Nephron progenitor cell (in vitro differentiated cells): Measurements from ENCODE around the gene BBS9.

Source experiments
- DNase-seq: peaks from one replicate; pipeline ENCODE4 v3.0.0; 2021
- H3K27ac Mint-ChIP-seq: 2 replicates; pipeline ENCODE4 v1.8.0; 2021; ENCODE audit warnings: mild to moderate bottlenecking, moderate library complexity, mixed read lengths
- H3K27me3 Mint-ChIP-seq: 2 replicates; pipeline ENCODE4 v1.8.0; 2021; ENCODE audit warnings: mild to moderate bottlenecking, low read depth, mixed read lengths; ENCODE audit not compliant: poor library complexity
- H3K36me3 Mint-ChIP-seq: 2 replicates; pipeline ENCODE4 v1.8.0; 2021; ENCODE audit warnings: low read depth, mixed read lengths
- H3K4me1 Mint-ChIP-seq: 2 replicates; pipeline ENCODE4 v1.8.0; 2021; ENCODE audit warnings: mixed read lengths
- H3K4me3 Mint-ChIP-seq: 2 replicates; pipeline ENCODE4 v1.8.0; 2021; ENCODE audit warnings: mild to moderate bottlenecking, moderate library complexity, mixed read lengths
- H3K9me3 Mint-ChIP-seq: 2 replicates; pipeline ENCODE4 v1.8.0; 2021; ENCODE audit warnings: mild to moderate bottlenecking, moderate library complexity, mixed read lengths
- TF ChIP-seq, protein P1 (sequence below): fragments of 200-600 bp; sonication (generic); IDR thresholded peaks from 2 replicates; pipeline ENCODE4 v1.5.0; 2021; ENCODE audit warnings: antibody characterized with exemption

BBS9 gene

DNA sequence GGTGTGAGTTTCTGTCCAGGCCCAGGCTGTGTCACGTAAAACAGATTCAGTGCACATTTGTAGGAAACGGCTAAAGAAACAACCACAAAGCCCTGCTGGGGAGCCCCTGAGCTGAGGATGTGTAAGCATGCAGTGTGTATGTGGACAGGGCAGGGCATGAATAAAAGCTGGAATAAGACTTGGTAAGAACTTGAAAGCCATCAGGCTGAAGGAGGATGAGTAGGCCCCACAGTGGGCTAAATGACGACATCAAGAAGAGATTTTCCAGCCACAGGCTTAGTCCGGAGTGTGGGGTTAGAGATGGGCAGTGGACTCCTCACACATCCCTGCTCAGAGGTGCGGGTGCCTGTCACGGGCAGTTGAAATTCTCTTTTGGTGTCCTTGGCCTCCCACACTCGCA, 505.2 kb downstream of the BBS9 start:
- H3K27me3 Mint-ChIP-seq = peaks cover 4% of the 10 kb centered on the region
- H3K4me3 Mint-ChIP-seq = no peak overlapping the region
- DNase-seq = no peak
- peaks cover 3% of the 10 kb centered on the region for H3K36me3 Mint-ChIP-seq
- no peaks in the 10 kb centered on the region for H3K9me3 Mint-ChIP-seq
- TF ChIP-seq, protein P1, sequence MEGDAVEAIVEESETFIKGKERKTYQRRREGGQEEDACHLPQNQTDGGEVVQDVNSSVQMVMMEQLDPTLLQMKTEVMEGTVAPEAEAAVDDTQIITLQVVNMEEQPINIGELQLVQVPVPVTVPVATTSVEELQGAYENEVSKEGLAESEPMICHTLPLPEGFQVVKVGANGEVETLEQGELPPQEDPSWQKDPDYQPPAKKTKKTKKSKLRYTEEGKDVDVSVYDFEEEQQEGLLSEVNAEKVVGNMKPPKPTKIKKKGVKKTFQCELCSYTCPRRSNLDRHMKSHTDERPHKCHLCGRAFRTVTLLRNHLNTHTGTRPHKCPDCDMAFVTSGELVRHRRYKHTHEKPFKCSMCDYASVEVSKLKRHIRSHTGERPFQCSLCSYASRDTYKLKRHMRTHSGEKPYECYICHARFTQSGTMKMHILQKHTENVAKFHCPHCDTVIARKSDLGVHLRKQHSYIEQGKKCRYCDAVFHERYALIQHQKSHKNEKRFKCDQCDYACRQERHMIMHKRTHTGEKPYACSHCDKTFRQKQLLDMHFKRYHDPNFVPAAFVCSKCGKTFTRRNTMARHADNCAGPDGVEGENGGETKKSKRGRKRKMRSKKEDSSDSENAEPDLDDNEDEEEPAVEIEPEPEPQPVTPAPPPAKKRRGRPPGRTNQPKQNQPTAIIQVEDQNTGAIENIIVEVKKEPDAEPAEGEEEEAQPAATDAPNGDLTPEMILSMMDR = no peak
- H3K27ac Mint-ChIP-seq = no peak overlapping the region
- H3K4me1 Mint-ChIP-seq = peaks cover 17% of the 10 kb centered on the region

DNA sequence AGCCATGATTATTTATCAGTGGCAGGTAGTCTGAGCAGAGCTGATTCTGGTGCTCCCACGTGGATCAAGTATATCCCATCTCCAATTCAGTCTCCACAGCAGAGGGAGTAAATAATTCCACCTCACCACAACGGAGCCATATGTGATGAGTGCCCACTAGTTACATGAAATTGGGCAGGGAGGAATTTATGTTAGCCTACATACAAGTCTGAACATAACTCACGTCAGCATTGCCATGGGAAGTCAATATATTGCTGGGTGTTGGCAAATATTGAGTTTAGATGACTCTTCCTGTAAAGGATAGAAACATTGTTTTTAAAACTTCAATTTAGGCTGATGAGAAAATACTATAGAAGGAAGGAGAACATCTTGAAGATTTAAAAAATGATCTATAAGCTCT, 507.0 kb downstream of the BBS9 start:
- Mint-ChIP-seq H3K4me3 (no peak overlapping the region), H3K27ac (no peak overlapping the region), H3K36me3 (peaks cover 3% of the 10 kb centered on the region), H3K4me1 (peaks cover 21% of the 10 kb centered on the region), H3K9me3 (no peaks in the 10 kb centered on the region), H3K27me3 (no peaks in the 10 kb centered on the region)
- TF ChIP-seq, protein P1 = no peak
- no peak for DNase-seq

DNA sequence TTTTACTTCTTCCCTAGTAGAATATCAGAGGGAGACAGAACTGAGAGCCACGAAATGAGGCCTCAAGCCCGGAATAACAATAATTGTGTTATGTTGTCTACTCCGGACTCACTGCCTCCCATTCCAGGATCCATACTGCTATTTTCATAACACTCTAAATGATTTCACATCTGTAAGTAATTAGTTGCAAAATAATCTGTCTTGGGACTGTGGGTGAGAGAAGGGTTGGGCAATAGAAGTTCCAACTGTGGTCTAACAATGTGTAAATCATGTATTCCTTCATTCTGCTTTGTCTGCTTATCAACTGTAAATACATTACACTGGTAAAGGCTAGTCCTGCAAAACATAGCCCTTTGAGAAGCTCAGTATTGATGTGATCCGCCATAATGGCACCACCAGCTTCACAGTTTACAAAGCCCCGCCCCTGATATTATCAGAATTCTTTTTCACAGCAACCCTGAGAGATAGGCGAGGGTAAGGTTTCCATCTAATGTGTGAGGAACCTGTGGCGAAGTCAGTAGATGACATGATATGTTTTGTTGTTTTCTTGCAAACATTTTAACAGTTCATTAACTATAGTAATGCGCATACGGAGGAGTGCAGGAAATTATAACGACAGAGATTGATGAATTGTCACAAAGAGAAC, 510.3 kb downstream of the BBS9 start:
- TF ChIP-seq, protein P1 = no peak
- H3K36me3 Mint-ChIP-seq = peaks cover 9% of the 10 kb centered on the region
- H3K4me1 Mint-ChIP-seq = peaks cover 46% of the 10 kb centered on the region
- H3K4me3 Mint-ChIP-seq = no peak overlapping the region
- no peaks in the 10 kb centered on the region for H3K9me3 Mint-ChIP-seq
- DNase-seq = no peak
- H3K27me3 Mint-ChIP-seq = no peaks in the 10 kb centered on the region
- H3K27ac Mint-ChIP-seq = peak overlapping the region; percentile 12

DNA sequence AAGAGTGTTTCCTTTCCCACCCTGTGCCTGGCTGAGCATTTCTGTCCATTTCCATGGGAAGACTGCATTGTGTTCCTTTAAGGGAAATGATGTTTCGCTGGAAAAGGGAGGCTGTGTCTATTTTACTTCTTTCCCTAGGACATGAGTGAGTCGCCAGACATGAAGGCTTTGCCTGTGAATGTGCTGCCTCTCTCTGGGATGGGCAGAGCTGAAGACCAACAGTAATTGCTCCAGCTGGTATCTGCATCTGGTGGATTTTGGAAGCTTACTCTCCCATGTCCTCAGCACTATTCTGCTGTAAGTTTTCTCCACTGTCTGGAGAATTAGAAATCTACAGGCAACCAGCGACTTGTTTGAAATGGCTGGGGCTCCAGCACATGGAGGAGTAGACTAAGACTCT, 511.4 kb downstream of the BBS9 start:
- no peaks in the 10 kb centered on the region for H3K9me3 Mint-ChIP-seq
- H3K36me3 Mint-ChIP-seq = peaks cover 9% of the 10 kb centered on the region
- peaks cover 53% of the 10 kb centered on the region for H3K4me1 Mint-ChIP-seq
- no peak for DNase-seq
- TF ChIP-seq, protein P1 = no peak
- no peaks in the 10 kb centered on the region for H3K27me3 Mint-ChIP-seq
- no peak overlapping the region for H3K4me3 Mint-ChIP-seq
- H3K27ac Mint-ChIP-seq = no peak overlapping the region

DNA sequence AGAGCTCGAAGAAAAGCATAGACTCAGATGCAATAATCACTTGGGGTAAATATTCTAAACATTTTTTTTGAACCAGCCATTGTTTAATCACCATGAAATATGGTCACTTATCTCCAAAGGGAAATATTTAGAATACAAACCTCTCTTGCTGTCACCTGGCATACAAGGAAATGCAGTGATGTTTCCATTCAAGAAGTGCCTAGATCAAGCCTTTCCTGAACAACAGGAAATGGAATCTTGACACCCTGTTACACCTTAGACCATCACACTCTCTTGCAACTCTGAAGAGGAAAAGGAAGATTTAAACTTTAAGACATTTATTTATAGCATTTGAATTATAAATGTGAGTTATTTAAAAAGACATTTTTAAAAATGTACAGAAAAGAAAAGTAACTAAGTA, 512.9 kb downstream of the BBS9 start:
- H3K27ac Mint-ChIP-seq = no peak overlapping the region
- no peak for DNase-seq

DNA sequence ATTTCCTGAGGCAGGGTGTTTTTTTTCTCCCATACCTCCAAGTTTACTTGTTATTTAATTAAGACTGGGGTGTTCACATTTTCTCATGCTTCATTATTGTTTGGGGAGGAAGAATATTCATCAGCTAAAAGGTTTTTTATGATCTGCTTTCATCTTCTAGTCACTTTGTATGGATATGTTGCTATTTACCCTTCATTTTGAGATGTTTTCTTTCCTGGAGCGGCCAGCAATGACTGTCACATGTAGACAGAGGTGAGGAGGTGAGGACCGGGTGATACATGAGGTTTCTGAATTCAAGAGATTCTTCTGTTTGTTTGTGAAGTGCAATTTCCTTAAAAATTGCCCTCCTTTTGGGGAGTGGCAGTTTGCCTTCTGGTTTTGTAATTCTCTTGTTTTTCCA, 514.2 kb downstream of the BBS9 start:
- Mint-ChIP-seq H3K27me3 (no peaks in the 10 kb centered on the region), H3K27ac (no peak overlapping the region)

More for the DNA sequence above, 512.9 kb downstream of the BBS9 start:
- H3K4me1 Mint-ChIP-seq = peaks cover 63% of the 10 kb centered on the region
- TF ChIP-seq, protein P1 = no peak
- no peak overlapping the region for H3K4me3 Mint-ChIP-seq
- no peaks in the 10 kb centered on the region for H3K9me3 Mint-ChIP-seq
- H3K27me3 Mint-ChIP-seq = no peaks in the 10 kb centered on the region
- H3K36me3 Mint-ChIP-seq = peaks cover 11% of the 10 kb centered on the region

More for the DNA sequence above, 514.2 kb downstream of the BBS9 start:
- H3K4me1 Mint-ChIP-seq = peaks cover 62% of the 10 kb centered on the region
- DNase-seq = no peak
- H3K36me3 Mint-ChIP-seq = peaks cover 20% of the 10 kb centered on the region
- H3K9me3 Mint-ChIP-seq = peaks cover 12% of the 10 kb centered on the region
- no peak overlapping the region for H3K4me3 Mint-ChIP-seq
- TF ChIP-seq, protein P1 = no peak
